GM19025 (cell line): ENCODE measurements around the gene PTPN23.
"Not testable (repeated sequence)": the region's sequence is repeated elsewhere in the genome, so short reads cannot be mapped to it uniquely, and the experiment has no call there.

Experiments
- ATAC-seq: cut with Tn5 transposase; IDR thresholded peaks from one replicate; pipeline ENCODE4 v1.9.1; 2021; ENCODE audit warnings: mild to moderate bottlenecking, low read depth, moderate library complexity; ENCODE audit not compliant: unreplicated experiment

The PTPN23 gene

DNA sequence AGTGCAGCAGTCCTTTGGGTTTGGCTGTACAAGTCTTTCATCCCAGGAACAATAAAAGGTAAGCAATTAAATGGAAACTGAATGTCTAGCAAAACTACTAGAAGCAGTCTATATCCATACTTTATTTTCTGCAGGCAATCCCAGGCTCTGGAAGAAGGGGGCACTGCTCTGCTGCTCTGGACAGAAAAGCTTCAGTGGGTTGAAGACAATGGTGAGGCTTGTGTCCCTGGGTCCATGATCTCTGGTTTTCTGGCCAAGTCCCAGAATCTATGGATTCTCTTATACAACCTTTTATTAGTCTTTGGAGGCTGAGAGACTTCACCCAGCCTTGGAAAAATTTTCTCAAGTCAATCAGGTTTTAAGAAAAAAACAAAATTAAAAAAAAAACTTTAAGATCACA is 59.3 kb downstream of the PTPN23 start:
- no peak for ATAC-seq

DNA sequence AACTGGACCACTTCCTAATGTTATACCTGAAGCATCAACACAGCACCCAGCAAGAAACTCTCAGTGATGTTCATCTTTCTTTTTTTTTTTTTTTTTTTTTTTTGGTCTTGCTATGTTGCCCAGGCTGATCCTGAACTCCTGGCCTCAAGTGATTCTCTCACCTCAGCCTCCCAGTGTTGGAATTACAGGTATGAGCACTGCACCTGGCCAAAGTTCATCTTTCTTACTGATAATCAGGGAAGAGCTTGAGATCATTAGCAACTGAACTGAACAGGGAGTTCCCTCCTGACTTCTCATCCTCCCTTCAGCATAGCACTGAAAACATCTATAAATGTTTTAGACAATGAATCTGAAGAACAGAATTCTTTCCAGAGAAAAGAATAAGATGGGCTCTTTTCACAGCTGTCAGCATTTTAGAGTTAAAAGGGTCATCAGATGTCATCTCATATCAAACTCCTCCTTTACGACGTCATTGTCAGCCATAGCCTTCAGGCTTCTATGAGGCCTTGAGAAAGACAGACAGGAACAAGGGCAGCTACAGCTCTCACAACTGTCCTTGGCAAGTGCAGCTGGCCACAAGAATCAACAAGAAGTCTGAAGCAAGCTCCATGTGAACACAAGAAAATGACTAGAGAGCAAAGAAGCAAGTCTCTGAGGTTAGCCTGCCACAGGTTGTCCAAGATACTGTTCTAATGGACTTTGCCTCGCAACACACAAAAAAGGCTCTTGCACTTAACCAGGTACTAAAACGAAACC is 61.2 kb downstream of the PTPN23 start:
- no peak for ATAC-seq

DNA sequence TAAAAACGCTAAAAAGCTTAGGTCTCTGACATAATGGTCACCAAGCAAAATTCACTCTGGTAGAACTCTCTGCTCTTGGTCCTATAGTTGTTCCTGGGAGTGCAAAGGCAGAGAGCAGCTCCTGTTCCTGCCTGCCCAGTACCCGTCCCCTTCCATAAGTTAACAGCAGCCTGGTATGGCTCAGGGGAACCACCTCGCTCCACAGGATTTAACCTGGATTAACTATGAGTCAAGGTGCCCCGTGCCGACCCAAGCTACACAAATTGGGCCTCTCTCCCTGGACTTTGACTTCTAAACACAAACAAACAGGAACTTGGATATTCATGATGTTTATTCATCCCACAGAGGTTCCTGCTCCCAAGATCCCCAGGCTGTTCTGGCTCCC is 62.8 kb downstream of the PTPN23 start:
- no peak for ATAC-seq

DNA sequence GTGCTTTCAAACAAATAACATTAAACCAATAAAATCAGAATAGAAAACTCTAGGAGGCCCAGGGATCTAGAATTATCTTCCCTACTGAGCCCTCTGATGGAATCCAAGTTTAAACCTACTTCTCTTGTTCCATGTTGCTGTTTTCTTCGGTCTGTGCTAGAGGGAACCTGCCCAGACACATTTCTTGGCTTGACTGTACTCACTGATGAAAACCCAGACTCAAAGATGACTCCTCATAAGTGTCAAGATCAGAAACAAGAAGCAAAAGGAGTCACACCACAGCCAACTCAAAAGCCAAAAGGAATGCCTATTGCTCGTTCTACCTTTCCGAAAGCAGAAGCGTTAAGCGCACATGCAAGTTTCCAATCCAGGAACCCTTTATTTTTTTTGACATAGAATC is 63.3 kb downstream of the PTPN23 start:
- no peak for ATAC-seq

DNA sequence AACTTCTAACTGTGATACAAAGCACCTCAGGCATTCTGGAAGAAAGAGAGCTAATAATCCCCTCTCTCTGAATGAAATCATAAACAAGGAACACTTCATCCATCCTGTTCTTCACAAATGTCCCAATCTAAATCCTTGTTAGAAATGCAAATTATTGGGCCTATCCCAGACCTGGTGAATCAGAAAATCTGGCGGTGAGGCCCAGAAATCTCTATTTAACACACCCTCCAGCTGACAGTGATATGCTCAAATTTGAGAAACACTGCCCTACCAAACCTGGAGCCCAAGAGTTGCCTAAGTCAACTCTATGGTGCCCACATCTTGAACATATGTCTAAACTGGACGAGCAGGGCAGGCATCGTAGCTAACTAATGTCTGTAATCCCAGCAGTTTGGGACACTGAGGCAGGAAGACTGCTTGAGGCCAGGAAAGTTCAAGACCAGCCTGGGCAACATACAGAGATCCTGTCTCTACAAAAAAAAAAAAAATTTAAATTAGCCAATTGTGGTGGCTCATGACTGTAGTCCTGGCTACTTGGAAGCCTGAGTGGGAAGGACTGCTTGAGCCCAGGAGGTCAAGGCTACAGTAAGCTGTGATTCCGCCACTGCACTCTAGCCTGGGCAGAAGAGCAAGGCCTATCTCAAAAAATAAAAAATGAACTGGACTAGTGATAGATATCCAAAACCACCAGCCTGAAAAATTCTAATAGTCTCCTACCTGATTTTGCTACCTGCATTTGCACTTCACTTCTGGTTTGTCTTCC is 71.8 kb downstream of the PTPN23 start:
- no peak for ATAC-seq

DNA sequence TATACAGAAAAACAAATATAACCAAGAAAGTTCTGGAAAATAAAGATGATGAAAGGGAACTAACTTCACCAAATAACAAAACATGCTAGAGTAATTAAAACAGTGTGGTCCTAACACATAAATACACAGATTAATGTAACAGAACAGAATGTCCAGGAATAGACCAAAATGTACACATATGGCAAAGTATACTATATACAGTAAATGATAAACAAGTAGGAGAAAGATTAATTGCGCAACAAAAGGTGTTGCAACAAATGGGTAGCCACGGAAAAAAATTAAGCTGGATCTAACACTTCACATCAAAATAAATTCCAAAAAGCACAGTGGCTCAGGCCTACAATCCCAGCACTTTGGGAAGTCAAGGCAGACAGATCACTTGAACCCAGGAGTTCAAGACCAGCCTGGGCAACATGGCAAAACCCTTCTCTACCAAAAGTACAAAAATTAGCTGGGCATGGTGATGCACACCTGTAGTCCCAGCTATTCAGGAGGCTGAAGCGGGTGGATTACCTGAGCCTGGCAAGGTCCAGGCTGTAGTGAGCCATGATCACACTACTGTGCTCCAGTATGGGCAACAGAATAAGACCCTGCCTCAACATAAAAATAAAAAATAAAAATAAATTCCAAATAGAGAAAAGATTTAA is 75.1 kb downstream of the PTPN23 start:
- ATAC-seq = no peak

DNA sequence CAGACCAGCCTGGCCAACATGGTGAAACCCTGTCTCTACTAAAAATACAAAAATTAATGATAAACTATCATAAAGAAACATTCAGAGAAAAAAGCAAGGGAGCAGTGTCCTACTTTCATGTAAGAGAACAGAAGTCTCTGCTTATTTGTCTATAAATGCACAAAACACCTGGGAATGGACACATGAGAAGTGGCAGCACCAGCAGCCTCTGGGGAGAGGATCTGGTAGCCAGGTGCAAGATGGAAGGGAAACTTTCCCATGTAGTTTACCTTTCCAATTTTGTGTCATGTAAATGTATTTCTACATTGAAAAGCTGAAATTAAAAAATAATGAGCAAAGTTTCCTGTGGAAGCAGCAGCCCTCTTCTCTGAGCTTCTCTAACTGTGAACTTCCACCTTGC is 76.2 kb downstream of the PTPN23 start:
- ATAC-seq = no peak

DNA sequence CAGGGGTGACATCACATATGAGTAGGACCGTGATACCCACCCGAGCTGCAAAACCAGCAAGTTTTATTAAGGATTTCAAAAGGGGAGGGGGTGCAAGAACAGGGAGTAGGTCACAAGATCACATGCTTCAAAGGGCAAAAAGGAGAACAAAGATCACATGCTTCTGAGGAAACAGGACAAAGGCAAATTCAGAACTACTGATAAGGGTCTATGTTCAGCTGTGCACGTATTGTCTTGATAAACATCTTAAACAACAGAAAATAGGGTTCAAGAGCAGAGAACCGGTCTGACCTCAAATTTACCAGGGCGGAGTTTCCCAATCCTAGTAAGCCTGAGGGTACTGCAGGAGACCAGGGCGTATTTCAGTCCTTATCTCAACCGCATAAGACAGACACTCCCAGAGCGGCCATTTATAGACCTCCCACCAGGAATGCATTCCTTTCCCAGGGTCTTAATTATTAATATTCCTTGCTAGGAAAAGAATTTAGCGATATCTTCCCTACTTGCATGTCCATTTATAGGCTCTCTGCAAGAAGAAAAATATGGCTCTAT is 78.8 kb downstream of the PTPN23 start:
- ATAC-seq = not testable (repeated sequence)
